Uterus (tissue), 4 donors: ENCODE measurements around the gene DMPK. TPM values are rescaled to one million over a fixed set of nuclear protein-coding genes. Genes with fewer than 3 reads are reported as not detected.

Experiments
- DNase-seq, 2 donors: peaks; one replicate each; pipeline ENCODE4 v3.0.0-alpha.2; 2019 to 2020
- H3K27ac ChIP-seq, 2 donors: fragments of 200-600 bp; sonication (generic); 1 replicate in 1 of 2; 2 replicates in 1 of 2; pipeline ENCODE4 v1.5.1; 2016 to 2018
- H3K27me3 ChIP-seq, 2 donors: fragments of 200-600 bp; sonication (generic); one replicate each; pipeline ENCODE4 v1.5.1; 2018 to 2019; ENCODE audit warnings: control low read depth in 1 of 2
- H3K36me3 ChIP-seq, 2 donors: fragments of 200-600 bp; sonication (generic); one replicate each; pipeline ENCODE4 v1.5.1; 2019; ENCODE audit warnings: control low read depth in 1 of 2
- H3K4me1 ChIP-seq, 2 donors: fragments of 200-600 bp; sonication (generic); one replicate each; pipeline ENCODE4 v1.5.1; 2018 to 2019; ENCODE audit warnings: control low read depth in 1 of 2
- H3K4me3 ChIP-seq, 2 donors: fragments of 200-600 bp; sonication (generic); 1 replicate in 1 of 2; 2 replicates in 1 of 2; pipeline ENCODE4 v1.5.1; 2018 to 2019; ENCODE audit warnings: mild to moderate bottlenecking in 1 of 2
- H3K9me3 ChIP-seq, 2 donors: fragments of 200-600 bp; sonication (generic); one replicate each; pipeline ENCODE4 v1.5.1; 2019; ENCODE audit warnings: control low read depth in 1 of 2
- POLR2A ChIP-seq, 2 donors: fragments of 450-650 bp; IDR thresholded peaks; one replicate each; pipeline ENCODE4 v1.6.1; 2016; ENCODE audit warnings: antibody characterized with exemption in 2 of 2, mild to moderate bottlenecking in 1 of 2, moderate library complexity in 1 of 2
- intact Hi-C: fragments of 100-400 bp; cut with DNase I; formaldehyde crosslinking; loops from one replicate; pipeline ENCODE4 v1.15.1; 2023; ENCODE audit warnings: low total_unique reads
- total RNA-seq, 4 donors: library from RNA; depleted of rRNA in 3 of 4; stranded (reverse); fragments of >200 nt in 3 of 4; gene quantifications; one replicate each; pipeline versions ENCODE4 v1.1.0 to v1.2.4, GENCODE V29; 2014 to 2023
- TF ChIP-seq, protein P1 (sequence below), 4 experiments: fragments of 200-600 bp in 2 of 4; fragments of 450-650 bp in 2 of 4; sonication (generic) in 2 of 4; IDR thresholded peaks; one replicate each; pipeline ENCODE4 v1.5.1; 2016 to 2019; ENCODE audit warnings: antibody characterized with exemption in 4 of 4, mild to moderate bottlenecking in 2 of 4, moderate library complexity in 1 of 4
- donor health status: DM: yes; HTN: yes; CAD: no.

The DMPK gene
- total RNA-seq, 4 donors from 2014 or later = 15.3 to 211 (median 43.8) TPM

- TF ChIP-seq, protein P1, sequence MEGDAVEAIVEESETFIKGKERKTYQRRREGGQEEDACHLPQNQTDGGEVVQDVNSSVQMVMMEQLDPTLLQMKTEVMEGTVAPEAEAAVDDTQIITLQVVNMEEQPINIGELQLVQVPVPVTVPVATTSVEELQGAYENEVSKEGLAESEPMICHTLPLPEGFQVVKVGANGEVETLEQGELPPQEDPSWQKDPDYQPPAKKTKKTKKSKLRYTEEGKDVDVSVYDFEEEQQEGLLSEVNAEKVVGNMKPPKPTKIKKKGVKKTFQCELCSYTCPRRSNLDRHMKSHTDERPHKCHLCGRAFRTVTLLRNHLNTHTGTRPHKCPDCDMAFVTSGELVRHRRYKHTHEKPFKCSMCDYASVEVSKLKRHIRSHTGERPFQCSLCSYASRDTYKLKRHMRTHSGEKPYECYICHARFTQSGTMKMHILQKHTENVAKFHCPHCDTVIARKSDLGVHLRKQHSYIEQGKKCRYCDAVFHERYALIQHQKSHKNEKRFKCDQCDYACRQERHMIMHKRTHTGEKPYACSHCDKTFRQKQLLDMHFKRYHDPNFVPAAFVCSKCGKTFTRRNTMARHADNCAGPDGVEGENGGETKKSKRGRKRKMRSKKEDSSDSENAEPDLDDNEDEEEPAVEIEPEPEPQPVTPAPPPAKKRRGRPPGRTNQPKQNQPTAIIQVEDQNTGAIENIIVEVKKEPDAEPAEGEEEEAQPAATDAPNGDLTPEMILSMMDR (IDR thresholded peaks at IDR 0.05) = no peak
- TF ChIP-seq POLR2A (IDR thresholded peaks at IDR 0.05) = no peak
- Histone ChIP-seq H3K4me1 (no peaks in the 10 kb centered on the region), H3K27me3 (no peaks in the 10 kb centered on the region), H3K36me3 (no peaks in the 10 kb centered on the region), H3K27ac (no peak overlapping the region), H3K9me3 (no peaks in the 10 kb centered on the region), H3K4me3 (no peak overlapping the region)
- DNase-seq = no peak
- intact Hi-C loops = no loop called here
These were observed 43.9 kb upstream of the DMPK start for GRCh38 chr19:45825917-45826893.

DNA sequence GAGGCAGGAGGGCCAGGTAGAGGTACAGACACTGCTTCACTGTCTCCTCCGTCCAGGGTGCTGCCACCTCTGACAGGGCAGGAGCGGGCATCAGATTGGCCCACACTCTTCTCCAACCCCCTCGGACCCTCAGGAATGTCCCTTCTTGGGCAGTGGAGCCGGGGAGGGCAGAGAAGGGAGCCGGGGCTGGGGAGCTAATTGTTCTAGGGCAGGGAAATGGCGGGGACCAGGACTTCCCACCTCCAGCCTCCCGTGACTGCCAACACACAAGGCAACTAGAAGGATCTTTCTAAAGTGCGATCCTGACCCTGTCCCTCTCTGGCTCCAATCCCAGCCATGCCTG is 42.9 kb upstream of the DMPK start:
- no peak for DNase-seq
- H3K27me3 ChIP-seq = no peaks in the 10 kb centered on the region
- TF ChIP-seq POLR2A (IDR thresholded peaks at IDR 0.05) = no peak
- TF ChIP-seq, protein P1 (IDR thresholded peaks at IDR 0.05) = no peak

GRCh38 chr19:45824531-45825262 is 42.4 kb upstream of the DMPK start:
- Histone ChIP-seq H3K27me3 (no peaks in the 10 kb centered on the region), H3K9me3 (no peaks in the 10 kb centered on the region), H3K27ac (no peak overlapping the region), H3K4me3 (no peak overlapping the region), H3K36me3 (no peaks in the 10 kb centered on the region), H3K4me1 (no peaks in the 10 kb centered on the region)
- no peak for DNase-seq
- TF ChIP-seq POLR2A (IDR thresholded peaks at IDR 0.05) = no peak
- TF ChIP-seq, protein P1 (IDR thresholded peaks at IDR 0.05) = no peak
- intact Hi-C loops = no loop called here

More for the DNA sequence above, 42.9 kb upstream of the DMPK start:
- no peak overlapping the region for H3K4me3 ChIP-seq
- no peak overlapping the region for H3K27ac ChIP-seq
- no peaks in the 10 kb centered on the region for H3K9me3 ChIP-seq
- H3K4me1 ChIP-seq = no peaks in the 10 kb centered on the region
- no peaks in the 10 kb centered on the region for H3K36me3 ChIP-seq
- intact Hi-C loops = no loop called here

GRCh38 chr19:45824041-45824471 is 41.8 kb upstream of the DMPK start:
- no peak for DNase-seq
- Histone ChIP-seq H3K4me3 (no peak overlapping the region), H3K4me1 (no peaks in the 10 kb centered on the region), H3K36me3 (no peaks in the 10 kb centered on the region), H3K27me3 (no peaks in the 10 kb centered on the region), H3K9me3 (no peaks in the 10 kb centered on the region), H3K27ac (no peak overlapping the region)
- no peak for TF ChIP-seq POLR2A (IDR thresholded peaks at IDR 0.05)
- TF ChIP-seq, protein P1 (IDR thresholded peaks at IDR 0.05) = no peak
- intact Hi-C loops = no loop called here

GRCh38 chr19:45823182-45823581 is 40.9 kb upstream of the DMPK start:
- Histone ChIP-seq H3K4me1 (no peaks in the 10 kb centered on the region), H3K4me3 (no peak overlapping the region), H3K36me3 (no peaks in the 10 kb centered on the region), H3K27ac (no peak overlapping the region), H3K27me3 (no peaks in the 10 kb centered on the region), H3K9me3 (no peaks in the 10 kb centered on the region)
- DNase-seq = no peak
- intact Hi-C loops = no loop called here
- no peak for TF ChIP-seq POLR2A (IDR thresholded peaks at IDR 0.05)
- TF ChIP-seq, protein P1 (IDR thresholded peaks at IDR 0.05) = no peak
